ENCODE measurements around the gene GGTA1. TPM values are rescaled to one million over a fixed set of nuclear protein-coding genes. Genes with fewer than 3 reads are reported as not detected.

The GGTA1 gene
- total RNA-seq, 4 donors from 2014 or later, result 5.6 to 18.7 (median 9.5) TPM

GRCh38 chr9:121484651-121485446, 14.8 kb downstream of the GGTA1 start:
- Histone ChIP-seq H3K9me3 (no peaks in the 10 kb centered on the region), H3K36me3 (no peaks in the 10 kb centered on the region), H3K4me1 (peaks cover 23 to 41% (median 39%) of the 10 kb centered on the region in 4 donors), H3K4me3 (no peak overlapping the region), H3K27me3 (no peaks in the 10 kb centered on the region), H3K27ac (replicated peaks in 1 of 4) (peak overlapping the region; percentile 66 to 76 (median 70))
- no peak for DNase-seq (ENCODE audit: extremely low spot score)
- 47% methylated on average over 11 of the region's 11 CpGs for WGBS
- intact Hi-C loops (cut with DNase I), result no loop called here
- TF ChIP-seq POLR2A (IDR thresholded peaks at IDR 0.05; ENCODE audit: low read depth) (no peak), CTCF (IDR thresholded peaks at IDR 0.05) (no peak), POLR2AphosphoS5 (IDR thresholded peaks at IDR 0.05) (no peak), EP300 (IDR thresholded peaks at IDR 0.05) (no peak)

GRCh38 chr9:121483473-121484031, 16.1 kb downstream of the GGTA1 start:
- Histone ChIP-seq H3K4me1 (peaks cover 34 to 54% (median 49%) of the 10 kb centered on the region in 4 donors), H3K36me3 (no peaks in the 10 kb centered on the region), H3K27me3 (no peaks in the 10 kb centered on the region), H3K4me3 (no peak overlapping the region), H3K27ac (replicated peaks in 1 of 4) (peak overlapping the region in 1 of 4 donors; percentile 0), H3K9me3 (no peaks in the 10 kb centered on the region)
- 92% methylated on average over 7 of the region's 7 CpGs for WGBS
- DNase-seq (ENCODE audit: extremely low spot score), result no peak
- intact Hi-C loops (cut with DNase I), result no loop called here
- TF ChIP-seq CTCF (IDR thresholded peaks at IDR 0.05) (no peak), EP300 (IDR thresholded peaks at IDR 0.05) (no peak), POLR2A (IDR thresholded peaks at IDR 0.05; ENCODE audit: low read depth) (no peak), POLR2AphosphoS5 (IDR thresholded peaks at IDR 0.05) (no peak)

GRCh38 chr9:121483049-121483448, 16.6 kb downstream of the GGTA1 start:
- TF ChIP-seq CTCF (IDR thresholded peaks at IDR 0.05) (no peak), POLR2A (IDR thresholded peaks at IDR 0.05; ENCODE audit: low read depth) (no peak), EP300 (IDR thresholded peaks at IDR 0.05) (no peak), POLR2AphosphoS5 (IDR thresholded peaks at IDR 0.05) (no peak)
- H3K4me1 ChIP-seq, result peaks cover 39 to 59% (median 51%) of the 10 kb centered on the region in 4 donors
- no peak overlapping the region for H3K27ac ChIP-seq (replicated peaks in 1 of 4)

GRCh38 chr9:121478816-121479676, 20.6 kb downstream of the GGTA1 start:
- Histone ChIP-seq H3K27ac (replicated peaks in 1 of 4) (peak overlapping the region in 2 of 4 donors; percentile 4 to 56), H3K27me3 (no peaks in the 10 kb centered on the region), H3K36me3 (no peaks in the 10 kb centered on the region), H3K9me3 (no peaks in the 10 kb centered on the region), H3K4me3 (no peak overlapping the region), H3K4me1 (peaks cover 18 to 40% (median 28%) of the 10 kb centered on the region in 4 donors)
- intact Hi-C loops (cut with DNase I), result no loop called here
- 53% methylated on average over 6 of the region's 8 CpGs for WGBS
- no peak for DNase-seq (ENCODE audit: extremely low spot score)
- no peak for TF ChIP-seq CTCF (IDR thresholded peaks at IDR 0.05)

More at GRCh38 chr9:121483049-121483448, 16.6 kb downstream of the GGTA1 start:
- no peaks in the 10 kb centered on the region for H3K36me3 ChIP-seq
- DNase-seq (ENCODE audit: extremely low spot score), result no peak
- no peak overlapping the region for H3K4me3 ChIP-seq
- H3K9me3 ChIP-seq, result no peaks in the 10 kb centered on the region
- H3K27me3 ChIP-seq, result no peaks in the 10 kb centered on the region
- intact Hi-C loops (cut with DNase I), result no loop called here
- 72% methylated on average over 5 of the region's 5 CpGs for WGBS
